ENCODE results near the gene WSB1.

- TF ChIP-seq CTCF (conservative IDR thresholded peaks at IDR 0.05; ENCODE audit: low read depth, low read length), result no peak
- TF ChIP-seq EZH2 (IDR thresholded peaks at IDR 0.05; ENCODE audit: low read length, unreplicated experiment), result no peak
- TF ChIP-seq EZH2phosphoT487 (IDR thresholded peaks at IDR 0.05; ENCODE audit: borderline replicate concordance, low read length), result no peak
These were observed 25.4 kb upstream of the WSB1 start for GRCh38 chr17:27268394-27269085.
